ENCODE results near the gene ANKLE1. TPM values are rescaled to one million over a fixed set of nuclear protein-coding genes. Genes with fewer than 3 reads are reported as not detected.
A peak's percentile ranks its signal among the peaks of the same experiment; 100 is the strongest.

ANKLE1 gene
- total RNA-seq, result 10 to 100 TPM in 1 of 2 experiments, 1 to 10 TPM in 1; 9.2 to 17.2 TPM

DNA sequence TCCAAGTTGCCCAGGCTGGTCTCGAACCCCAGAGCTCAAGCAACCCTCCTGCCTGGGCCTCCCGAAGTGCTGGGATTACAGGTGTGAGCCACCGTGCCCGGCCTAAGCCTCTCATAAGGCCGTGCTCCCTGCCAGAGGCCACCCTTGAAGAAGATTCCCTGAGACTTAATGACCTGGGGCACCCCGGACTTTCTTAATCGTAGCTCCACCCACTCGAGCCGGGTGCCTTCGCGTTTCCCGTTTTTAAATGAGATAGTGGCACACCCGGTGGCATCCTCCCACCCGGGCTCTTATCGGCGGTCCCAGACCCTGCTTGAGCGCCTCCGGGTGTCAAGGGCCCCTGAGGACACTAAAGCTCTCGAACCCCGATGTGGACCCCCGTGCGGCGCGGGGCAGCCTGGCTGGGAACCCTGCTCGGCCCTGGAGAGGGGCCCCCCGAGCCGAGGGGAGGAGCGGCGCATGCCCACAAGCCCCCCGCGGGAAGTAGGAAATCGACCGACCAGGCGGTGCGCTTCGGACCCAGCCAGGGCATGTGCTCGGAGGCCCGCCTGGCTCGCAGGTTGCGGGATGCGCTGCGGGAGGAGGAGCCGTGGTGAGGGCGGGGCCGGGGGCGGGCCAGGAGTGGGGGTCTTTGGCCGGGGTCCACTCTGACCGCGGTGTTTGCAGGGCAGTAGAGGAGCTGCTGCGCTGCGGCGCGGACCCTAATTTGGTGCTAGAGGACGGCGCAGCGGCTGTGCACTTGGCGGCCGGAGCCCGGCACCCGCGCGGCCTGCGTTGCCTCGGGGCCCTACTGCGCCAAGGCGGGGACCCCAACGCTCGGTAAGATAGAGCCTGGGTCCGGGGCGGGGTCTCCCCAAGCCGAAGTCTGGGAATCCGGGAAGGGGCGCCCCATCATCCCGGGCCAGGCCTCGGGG lies at the start of gene ANKLE1:
Gene ANKLE1 (plus strand): TSS at position 511 of the 914 bp plus-strand sequence. CDS start 20 bp downstream, at position 531.
- peaks cover 14% of the 10 kb centered on the region for H3K36me3 Mint-ChIP-seq
- peaks cover 6% of the 10 kb centered on the region for H3K4me1 Mint-ChIP-seq
- peak within 1 kb of the TSS; percentile 72 for H3K27ac Mint-ChIP-seq
- peak; percentile 60 for DNase-seq
- H3K4me3 Mint-ChIP-seq, result peak within 1 kb of the TSS; percentile 79
- H3K27me3 Mint-ChIP-seq, result no peaks in the 10 kb centered on the region
- H3K9me3 Mint-ChIP-seq (ENCODE audit: low read depth), result no peaks in the 10 kb centered on the region
- CTCF ChIA-PET, result interaction anchor here (0.6 to 7.6 kb wide), 21 partner anchors 9 to 741 kb away, joined by 3 to 132 read pairs (median 4); partner anchors contain the start of genes ABHD8, BABAM1, USE1 and USHBP1
- ATAC-seq, result peak; percentile 56

DNA sequence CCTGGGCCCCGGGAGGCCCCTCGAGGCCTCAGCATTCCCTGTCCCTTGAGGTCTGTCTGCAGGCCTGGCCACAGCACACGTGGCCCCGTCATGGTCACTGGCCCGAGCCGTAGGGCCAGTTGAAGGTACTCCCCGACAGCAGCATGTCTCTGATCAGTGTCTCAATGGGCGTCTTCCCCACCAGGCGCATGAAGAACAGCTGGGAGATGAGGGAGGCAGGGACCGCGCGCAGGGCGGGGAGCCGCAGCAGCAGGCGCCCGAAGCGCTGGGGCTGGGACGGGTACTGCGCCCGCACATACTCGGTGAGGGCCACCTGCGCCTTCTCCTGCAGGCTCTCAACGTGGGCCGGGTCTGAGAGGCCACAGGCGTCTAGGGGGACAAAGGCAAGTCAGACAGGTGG lies 49.4 kb upstream of the ANKLE1 start:
- Mint-ChIP-seq H3K4me3 (no peak overlapping the region), H3K4me1 (peaks cover 7% of the 10 kb centered on the region), H3K9me3 (ENCODE audit: low read depth) (no peaks in the 10 kb centered on the region), H3K36me3 (no peaks in the 10 kb centered on the region), H3K27me3 (no peaks in the 10 kb centered on the region), H3K27ac (no peak overlapping the region)
- CTCF ChIA-PET, result no interaction called here
- ATAC-seq, result no peak
- DNase-seq, result no peak

- Mint-ChIP-seq H3K4me3 (peak overlapping the region; percentile 70), H3K9me3 (ENCODE audit: low read depth) (no peaks in the 10 kb centered on the region), H3K36me3 (no peaks in the 10 kb centered on the region), H3K27me3 (no peaks in the 10 kb centered on the region), H3K27ac (peak overlapping the region; percentile 66), H3K4me1 (peaks cover 5% of the 10 kb centered on the region)
- CTCF ChIA-PET, result interaction anchor here (0.6 to 2.5 kb wide), 21 partner anchors 8 to 169 kb away, joined by 3 to 14 read pairs (median 5); partner anchors contain the start of genes BABAM1, OCEL1 and USE1
- DNase-seq (peak; percentile 76), ATAC-seq (peak; percentile 74)
Observed at GRCh38 chr19:17234911-17235299, 46.8 kb upstream of the ANKLE1 start.

GRCh38 chr19:17235300-17235970 lies 46.3 kb upstream of the ANKLE1 start:
- peaks cover 5% of the 10 kb centered on the region for H3K4me1 Mint-ChIP-seq
- no peaks in the 10 kb centered on the region for H3K27me3 Mint-ChIP-seq
- no peaks in the 10 kb centered on the region for H3K36me3 Mint-ChIP-seq
- peak overlapping the region; percentile 66 for H3K27ac Mint-ChIP-seq
- H3K4me3 Mint-ChIP-seq, result peak overlapping the region; percentile 70
- no peaks in the 10 kb centered on the region for H3K9me3 Mint-ChIP-seq (ENCODE audit: low read depth)
- peak; percentile 81 for DNase-seq
- ATAC-seq, result peak; percentile 93
- CTCF ChIA-PET, result interaction anchor here (0.6 to 2.5 kb wide), 21 partner anchors 10 to 169 kb away, joined by 3 to 14 read pairs (median 5); partner anchors contain the start of genes BABAM1, OCEL1, USE1 and USHBP1

DNA sequence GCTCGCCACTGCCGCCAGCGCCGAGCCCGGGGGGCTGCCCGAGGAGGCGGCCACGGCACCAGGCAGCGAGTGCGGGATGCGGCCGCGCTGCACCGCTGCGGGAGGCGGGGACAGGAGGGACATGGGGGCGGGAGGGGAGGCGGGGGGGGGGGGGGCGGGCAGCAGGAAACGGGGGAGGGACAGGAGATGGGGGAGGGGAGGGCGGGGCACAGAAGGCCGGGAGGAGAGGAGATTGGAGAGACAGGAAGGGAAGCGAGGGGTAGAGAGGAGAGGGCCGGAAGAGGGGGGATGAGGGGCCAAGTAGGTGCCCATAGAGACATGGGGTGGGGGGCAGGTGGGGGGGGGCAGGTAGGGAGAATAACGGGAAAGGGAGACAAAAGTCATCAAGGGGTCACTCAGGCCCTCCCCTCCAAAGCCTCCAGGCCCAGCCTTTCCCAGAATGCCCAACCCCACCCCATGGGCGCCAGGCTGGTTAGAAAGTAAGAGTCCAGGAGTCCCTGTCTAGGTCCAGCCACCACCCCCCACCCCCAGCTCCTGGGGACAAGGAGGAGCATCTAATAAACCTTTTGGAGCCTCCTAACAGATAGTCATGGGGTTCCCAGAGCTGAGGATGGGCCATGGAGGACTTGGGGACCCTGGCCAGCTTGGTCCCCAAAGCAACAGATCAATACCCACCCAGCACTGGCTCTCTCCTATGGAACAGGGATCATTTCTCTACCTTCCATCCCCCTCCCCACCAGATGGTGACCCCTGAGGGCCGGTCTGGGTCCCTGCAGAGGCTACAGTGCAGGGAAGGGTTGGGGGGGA lies 45.5 kb upstream of the ANKLE1 start:
- DNase-seq (no peak), ATAC-seq (no peak)
- H3K27me3 Mint-ChIP-seq, result no peaks in the 10 kb centered on the region
- H3K4me3 Mint-ChIP-seq, result peak overlapping the region; percentile 70
- H3K36me3 Mint-ChIP-seq, result no peaks in the 10 kb centered on the region
- CTCF ChIA-PET, result interaction anchor here (0.9 to 2.5 kb wide), 20 partner anchors 10 to 170 kb away, joined by 3 to 14 read pairs (median 5); partner anchors contain the start of genes BABAM1, OCEL1, USE1 and USHBP1
- H3K27ac Mint-ChIP-seq, result no peak overlapping the region
- no peaks in the 10 kb centered on the region for H3K9me3 Mint-ChIP-seq (ENCODE audit: low read depth)
- H3K4me1 Mint-ChIP-seq, result peaks cover 5% of the 10 kb centered on the region

DNA sequence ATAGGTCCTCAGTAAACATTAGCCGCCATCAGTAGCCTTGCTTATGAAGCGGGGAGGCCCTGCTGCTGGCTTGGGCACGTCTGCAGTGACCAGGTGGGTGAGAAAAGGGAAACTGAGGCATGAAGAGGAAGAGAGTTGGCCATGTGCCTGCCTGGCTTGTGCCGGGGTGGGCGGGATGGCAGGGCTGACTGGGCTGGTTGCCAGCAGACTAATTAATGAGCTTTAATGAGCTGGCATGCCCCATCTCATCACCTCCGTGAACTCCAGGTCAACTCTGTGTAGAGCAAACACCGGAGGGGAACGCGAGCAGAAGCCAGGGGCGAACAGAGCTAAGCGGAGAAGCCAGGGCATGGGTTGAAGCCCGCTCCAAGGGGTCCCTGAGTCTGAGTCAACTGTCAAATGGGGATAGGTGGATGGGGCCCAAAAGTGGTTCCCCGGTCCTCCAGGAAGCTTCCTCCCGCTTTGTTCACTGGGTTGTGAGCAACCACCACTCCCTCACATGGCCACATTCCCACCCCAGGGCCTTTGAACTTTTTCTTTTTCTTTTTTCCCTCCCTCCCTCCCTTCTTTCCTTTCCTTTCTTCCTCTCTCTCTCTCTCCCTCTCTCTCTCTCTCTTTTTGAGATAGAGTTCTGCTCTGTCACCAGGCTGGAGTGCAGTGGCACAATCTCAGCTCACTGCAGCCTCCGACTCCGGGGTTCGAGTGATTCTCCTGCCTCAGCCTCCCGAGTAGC lies 44.7 kb upstream of the ANKLE1 start:
- ATAC-seq, result no peak
- no peak overlapping the region for H3K4me3 Mint-ChIP-seq
- no peak overlapping the region for H3K27ac Mint-ChIP-seq
- peaks cover 5% of the 10 kb centered on the region for H3K4me1 Mint-ChIP-seq
- H3K36me3 Mint-ChIP-seq, result no peaks in the 10 kb centered on the region
- CTCF ChIA-PET, result interaction anchor here (1.2 to 2.3 kb wide), 2 partner anchors 11 to 12 kb away, joined by 3 to 7 read pairs; partner anchors contain the start of gene OCEL1
- no peaks in the 10 kb centered on the region for H3K27me3 Mint-ChIP-seq
- no peak for DNase-seq
- no peaks in the 10 kb centered on the region for H3K9me3 Mint-ChIP-seq (ENCODE audit: low read depth)

GRCh38 chr19:17237747-17238706 lies 43.7 kb upstream of the ANKLE1 start:
- no peak for DNase-seq
- Mint-ChIP-seq H3K27ac (no peak overlapping the region), H3K4me1 (peaks cover 5% of the 10 kb centered on the region), H3K36me3 (no peaks in the 10 kb centered on the region), H3K4me3 (no peak overlapping the region), H3K27me3 (no peaks in the 10 kb centered on the region), H3K9me3 (ENCODE audit: low read depth) (no peaks in the 10 kb centered on the region)
- CTCF ChIA-PET, result interaction anchor here (2.3 kb wide), 1 partner anchor 12 kb away, joined by 7 read pairs; the partner anchor contains the start of gene OCEL1
- no peak for ATAC-seq

DNA sequence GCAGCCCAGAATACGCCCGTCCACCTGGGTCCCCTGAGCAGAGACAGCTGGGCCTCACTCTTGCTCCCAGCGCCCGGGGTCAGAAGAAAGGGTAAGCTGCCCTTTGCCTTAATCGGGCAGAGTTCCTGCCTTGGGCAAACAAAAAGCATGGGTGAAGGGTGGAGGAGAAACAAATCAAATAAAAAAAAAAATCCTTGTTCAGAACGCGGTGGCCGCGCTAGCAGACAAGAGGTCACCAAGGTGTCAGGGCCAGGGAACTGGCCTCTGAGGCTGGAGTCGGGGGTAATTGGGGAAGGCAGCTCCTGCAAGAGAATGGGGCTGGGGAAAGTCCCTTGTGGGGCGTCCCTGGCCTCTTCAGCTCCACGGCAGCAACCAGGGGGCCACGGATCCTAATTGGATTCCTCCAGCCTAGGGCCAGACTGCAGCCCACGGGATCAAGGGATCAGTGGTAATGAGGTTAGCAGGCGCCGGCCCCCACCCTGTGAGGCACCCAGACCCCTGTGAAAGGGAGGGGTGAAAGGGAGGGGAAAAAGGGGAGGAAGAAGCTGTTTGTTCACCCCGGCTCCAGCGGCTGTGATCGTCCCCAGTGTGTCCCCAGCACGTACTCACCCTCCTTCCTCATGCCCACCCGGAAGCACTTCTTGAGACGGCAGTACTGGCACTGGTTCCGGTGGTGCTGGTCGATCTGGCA lies 41.5 kb upstream of the ANKLE1 start:
- DNase-seq (no peak), ATAC-seq (no peak)
- Mint-ChIP-seq H3K4me1 (no peaks in the 10 kb centered on the region), H3K36me3 (no peaks in the 10 kb centered on the region), H3K27ac (no peak overlapping the region), H3K4me3 (no peak overlapping the region), H3K9me3 (ENCODE audit: low read depth) (no peaks in the 10 kb centered on the region), H3K27me3 (peaks cover 9% of the 10 kb centered on the region)
- CTCF ChIA-PET, result interaction anchor here (0.7 to 1.0 kb wide), 2 partner anchors 14 to 143 kb away, joined by 3 read pairs; no protein-coding TSS in a partner anchor

DNA sequence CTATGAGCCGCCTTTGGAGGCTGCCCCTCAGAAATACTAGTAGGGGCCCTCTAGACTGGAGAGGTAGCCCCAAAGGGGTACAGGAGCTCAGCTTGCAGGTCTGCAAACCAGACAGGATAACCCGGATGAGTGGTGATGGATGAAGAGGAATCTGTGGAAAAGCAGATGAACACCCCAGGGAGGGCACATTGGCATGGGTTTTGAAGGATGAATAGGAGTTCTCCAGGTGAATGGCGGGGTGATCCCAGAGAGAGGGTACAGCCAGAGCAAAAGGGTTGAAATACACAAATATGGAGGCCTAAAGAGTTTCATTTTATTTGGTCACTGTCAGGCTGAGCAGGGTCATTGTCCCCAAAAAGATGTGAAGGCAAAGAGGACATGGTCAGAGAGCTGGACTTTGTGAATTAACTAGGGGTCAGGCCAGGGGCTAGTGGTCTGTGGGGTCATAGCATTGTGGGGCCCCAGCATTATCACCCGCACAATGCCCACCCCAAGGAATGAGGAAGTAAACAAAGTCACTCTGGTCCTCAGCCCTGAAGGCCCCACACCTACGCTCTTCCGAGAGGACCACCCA lies 40.8 kb upstream of the ANKLE1 start:
- DNase-seq (no peak), ATAC-seq (no peak)
- Mint-ChIP-seq H3K4me3 (no peak overlapping the region), H3K4me1 (no peaks in the 10 kb centered on the region), H3K9me3 (ENCODE audit: low read depth) (no peaks in the 10 kb centered on the region), H3K36me3 (no peaks in the 10 kb centered on the region), H3K27me3 (peaks cover 9% of the 10 kb centered on the region), H3K27ac (no peak overlapping the region)
- CTCF ChIA-PET, result no interaction called here

- H3K36me3 Mint-ChIP-seq, result no peaks in the 10 kb centered on the region
- no peak for DNase-seq
- CTCF ChIA-PET, result interaction anchor here (1.0 to 2.0 kb wide), 2 partner anchors 9 to 18 kb away, joined by 5 to 10 read pairs; no protein-coding TSS in a partner anchor
- H3K27me3 Mint-ChIP-seq, result peaks cover 22% of the 10 kb centered on the region
- ATAC-seq, result no peak
- no peaks in the 10 kb centered on the region for H3K9me3 Mint-ChIP-seq (ENCODE audit: low read depth)
- peaks cover 7% of the 10 kb centered on the region for H3K4me1 Mint-ChIP-seq
- H3K4me3 Mint-ChIP-seq, result no peak overlapping the region
- H3K27ac Mint-ChIP-seq, result no peak overlapping the region
Observed at GRCh38 chr19:17242431-17243208, 39.1 kb upstream of the ANKLE1 start.
